ENCODE data around the gene SLC13A3. TPM values are rescaled to one million over a fixed set of nuclear protein-coding genes. Genes with fewer than 3 reads are reported as not detected.

SLC13A3 gene, protein sequence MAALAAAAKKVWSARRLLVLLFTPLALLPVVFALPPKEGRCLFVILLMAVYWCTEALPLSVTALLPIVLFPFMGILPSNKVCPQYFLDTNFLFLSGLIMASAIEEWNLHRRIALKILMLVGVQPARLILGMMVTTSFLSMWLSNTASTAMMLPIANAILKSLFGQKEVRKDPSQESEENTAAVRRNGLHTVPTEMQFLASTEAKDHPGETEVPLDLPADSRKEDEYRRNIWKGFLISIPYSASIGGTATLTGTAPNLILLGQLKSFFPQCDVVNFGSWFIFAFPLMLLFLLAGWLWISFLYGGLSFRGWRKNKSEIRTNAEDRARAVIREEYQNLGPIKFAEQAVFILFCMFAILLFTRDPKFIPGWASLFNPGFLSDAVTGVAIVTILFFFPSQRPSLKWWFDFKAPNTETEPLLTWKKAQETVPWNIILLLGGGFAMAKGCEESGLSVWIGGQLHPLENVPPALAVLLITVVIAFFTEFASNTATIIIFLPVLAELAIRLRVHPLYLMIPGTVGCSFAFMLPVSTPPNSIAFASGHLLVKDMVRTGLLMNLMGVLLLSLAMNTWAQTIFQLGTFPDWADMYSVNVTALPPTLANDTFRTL
- polyA plus RNA-seq (2011; rRNA removed) (0.04 TPM in 1 of 2 replicates, not detected in the other), polyA plus RNA-seq (2017; fragmentation: RNase III; extraction: RNeasy Plus Mini Kit Qiagen cat#74134 plus additional on column Dnase treatment) (0.19 TPM in 1 of 3 replicates, not detected in the others), polyA minus RNA-seq (2011; rRNA and poly(A)+ RNA removed) (0.17 TPM in 1 of 2 replicates, not detected in the other)
- 0.04 TPM in 1 of 2 replicates, not detected in the other for polyA plus RNA-seq (2012; cell fraction: cytosol; rRNA removed)
- polyA plus RNA-seq (2012; cell fraction: nucleus; rRNA removed) = 0.11 TPM in 1 of 2 replicates, not detected in the other

GRCh38 chr20:46651091-46651962, at the start of gene SLC13A3:
TSS of gene SLC13A3 (minus strand) at chr20:46651459. CDS start at chr20:46651421, 38 bp downstream.
- WGBS (ENCODE audit: missing lambda C conversion rate) = 70% methylated on average over 42 of the region's 55 CpGs
- POLR2A ChIA-PET = no interaction called here
- DNase-seq (ENCODE audit: low read depth in 1 of 2, low spot score in 1 of 2) (no peak), ATAC-seq (no peak), FAIRE-seq (no peak)
- Histone ChIP-seq H3K4me2 (no peak within 1 kb of the TSS), H3K9me3 (no peaks in the 10 kb centered on the region), H3K4me3 (no peak within 1 kb of the TSS), H3K4me1 (no peaks in the 10 kb centered on the region), H3K27ac (no peak within 1 kb of the TSS)
- TF ChIP-seq KDM5A (IDR thresholded peaks at IDR 0.05) (no peak), SREBF2 (IDR thresholded peaks at IDR 0.05) (no peak), EHMT2 (IDR thresholded peaks at IDR 0.05; ENCODE audit: low read depth) (no peak), HEYL (CRISPR knock-in tag; IDR thresholded peaks at IDR 0.05) (no peak), CHD4 (IDR thresholded peaks at IDR 0.05; ENCODE audit: borderline replicate concordance) (no peak), ZFP36 (IDR thresholded peaks at IDR 0.05; ENCODE audit: borderline replicate concordance, partially characterized antibody) (no peak)
- TF ChIP-seq, protein P1, sequence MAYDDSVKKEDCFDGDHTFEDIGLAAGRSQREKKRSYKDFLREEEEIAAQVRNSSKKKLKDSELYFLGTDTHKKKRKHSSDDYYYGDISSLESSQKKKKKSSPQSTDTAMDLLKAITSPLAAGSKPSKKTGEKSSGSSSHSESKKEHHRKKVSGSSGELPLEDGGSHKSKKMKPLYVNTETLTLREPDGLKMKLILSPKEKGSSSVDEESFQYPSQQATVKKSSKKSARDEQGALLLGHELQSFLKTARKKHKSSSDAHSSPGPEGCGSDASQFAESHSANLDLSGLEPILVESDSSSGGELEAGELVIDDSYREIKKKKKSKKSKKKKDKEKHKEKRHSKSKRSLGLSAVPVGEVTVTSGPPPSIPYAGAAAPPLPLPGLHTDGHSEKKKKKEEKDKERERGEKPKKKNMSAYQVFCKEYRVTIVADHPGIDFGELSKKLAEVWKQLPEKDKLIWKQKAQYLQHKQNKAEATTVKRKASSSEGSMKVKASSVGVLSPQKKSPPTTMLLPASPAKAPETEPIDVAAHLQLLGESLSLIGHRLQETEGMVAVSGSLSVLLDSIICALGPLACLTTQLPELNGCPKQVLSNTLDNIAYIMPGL (CRISPR knock-in tag; IDR thresholded peaks at IDR 0.05; ENCODE audit: borderline replicate concordance) = no peak
- CTCF ChIA-PET = no interaction called here

DNA sequence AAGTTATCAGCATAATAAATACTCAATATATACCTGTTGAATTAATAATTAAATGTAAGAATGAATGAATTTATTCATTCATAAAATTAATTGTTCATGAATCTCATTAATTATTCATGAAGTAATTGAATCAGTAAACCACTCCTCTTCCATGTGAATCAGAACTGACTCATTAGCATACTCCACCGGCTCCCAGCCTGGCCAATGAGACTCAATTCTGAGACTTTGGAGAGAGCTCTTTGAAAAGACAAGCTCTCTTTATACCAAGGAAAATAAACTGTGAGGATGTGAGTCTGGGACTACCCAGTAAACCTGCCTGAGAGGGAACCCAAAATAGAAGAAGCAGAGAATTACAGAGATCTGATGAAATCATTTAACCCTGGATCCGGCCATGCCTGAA, 49.8 kb upstream of the SLC13A3 start:
- no peak overlapping the region for H3K4me3 ChIP-seq
- CTCF ChIA-PET = interaction anchor here (1.5 kb wide), 2 partner anchors 10 to 12 kb away, joined by 3 to 7 read pairs; partner anchors contain the start of gene TP53RK
- TF ChIP-seq RNF2 (IDR thresholded peaks at IDR 0.05; ENCODE audit: borderline replicate concordance, low read depth) (no peak), RAD21 (conservative IDR thresholded peaks at IDR 0.05 in 1 of 2, IDR thresholded peaks at IDR 0.05 in 1 of 2) (no peak), HOXB13 (CRISPR knock-in tag; IDR thresholded peaks at IDR 0.05; ENCODE audit: low read depth) (no peak), TFCP2L1 (CRISPR knock-in tag; IDR thresholded peaks at IDR 0.05) (no peak)
- H3K4me2 ChIP-seq = no peak overlapping the region
- DNase-seq (ENCODE audit: low read depth in 1 of 2, low spot score in 1 of 2) = no peak
- no peak for FAIRE-seq
- 32% methylated on average over 2 of the region's 2 CpGs for WGBS (ENCODE audit: missing lambda C conversion rate)
- no peak for ATAC-seq
- POLR2A ChIA-PET = no interaction called here
- no peaks in the 10 kb centered on the region for H3K4me1 ChIP-seq
- no peak overlapping the region for H3K27ac ChIP-seq
- H3K9me3 ChIP-seq = peaks cover 10% of the 10 kb centered on the region

- Histone ChIP-seq H3K4me3 (no peak overlapping the region), H3K27ac (no peak overlapping the region), H3K4me2 (no peak overlapping the region), H3K4me1 (no peaks in the 10 kb centered on the region), H3K9me3 (peaks cover 5% of the 10 kb centered on the region; the same call in 1 of the 3 replicates)
- ChIA-PET POLR2A (no interaction called here), CTCF (interaction anchor here (2.4 kb wide), 1 partner anchor 12 kb away, joined by 6 read pairs; the partner anchor contains the start of gene TP53RK)
- ATAC-seq = no peak
- no peak for FAIRE-seq
- TF ChIP-seq NFE2L2 (conservative IDR thresholded peaks at IDR 0.05; ENCODE audit: low read length) (no peak), NR3C1 (IDR thresholded peaks at IDR 0.05) (no peak), ELK1 (IDR thresholded peaks at IDR 0.05; ENCODE audit: low read depth, low read length) (no peak), POLR2AphosphoS2 (conservative IDR thresholded peaks at IDR 0.05; ENCODE audit: low read length) (no peak)
- WGBS (ENCODE audit: missing lambda C conversion rate) = 77% methylated on average over 6 of the region's 6 CpGs
- no peak for DNase-seq (ENCODE audit: low read depth in 1 of 2, low spot score in 1 of 2)
These were observed 49.2 kb upstream of the SLC13A3 start for GRCh38 chr20:46700481-46700880.
